Measurements from ENCODE around the gene CHRNE.
A peak's percentile ranks its signal among the peaks of the same experiment; 100 is the strongest.

The CHRNE gene

GRCh38 chr17:4945944-4946280 lies 43.0 kb upstream of the CHRNE start:
- Histone ChIP-seq H4K8ac (ENCODE audit: low read depth, low read length) (no peak overlapping the region), H3K4me3 (ENCODE audit: low read length) (peak overlapping the region; percentile 90), H3K56ac (ENCODE audit: low read length) (peak overlapping the region; percentile 88), H3K27ac (ENCODE audit: low read depth, low read length) (peak overlapping the region; percentile 26), H2BK15ac (replicated peaks; ENCODE audit: low read depth) (no peak overlapping the region), H3K79me2 (ENCODE audit: control insufficient read depth, insufficient read depth, low read length) (peaks cover 60% of the 10 kb centered on the region), H4K5ac (ENCODE audit: low read length) (no peak overlapping the region), H3K4me1 (ENCODE audit: control insufficient read depth, low read depth, low read length) (peaks cover 5% of the 10 kb centered on the region), H3K36me3 (ENCODE audit: control insufficient read depth, insufficient read depth, low read length) (peaks cover 17% of the 10 kb centered on the region), H3K18ac (ENCODE audit: low read length) (no peak overlapping the region), H3K4ac (ENCODE audit: low read depth, low read length) (no peak overlapping the region), H2BK5ac (ENCODE audit: low read length) (no peak overlapping the region), H3K79me1 (ENCODE audit: low read length) (peaks cover 16% of the 10 kb centered on the region), H3K9ac (ENCODE audit: low read length) (peak overlapping the region; percentile 84), H3K4me2 (ENCODE audit: low read length) (peak overlapping the region; percentile 97), H3K23ac (ENCODE audit: low read length) (no peak overlapping the region), H2BK120ac (ENCODE audit: low read depth, low read length) (no peak overlapping the region), H3K27me3 (ENCODE audit: insufficient read depth, low read length, poor library complexity) (no peaks in the 10 kb centered on the region), H2AK5ac (ENCODE audit: low read length) (no peak overlapping the region)
- DNase-seq: no peak
- WGBS (ENCODE audit: extremely low coverage, insufficient coverage, low lambda C conversion rate): no CpG with 5 or more reads among the region's 4 CpGs

GRCh38 chr17:4945176-4945943 lies 42.5 kb upstream of the CHRNE start:
- no peak overlapping the region for H2BK120ac ChIP-seq (ENCODE audit: low read depth, low read length)
- H3K4me2 ChIP-seq (ENCODE audit: low read length): peak overlapping the region; percentile 16
- H2AK5ac ChIP-seq (ENCODE audit: low read length): no peak overlapping the region
- DNase-seq: peak; percentile 86
- peaks cover 4% of the 10 kb centered on the region for H3K4me1 ChIP-seq (ENCODE audit: control insufficient read depth, low read depth, low read length)
- no peak overlapping the region for H4K5ac ChIP-seq (ENCODE audit: low read length)
- peak overlapping the region; percentile 47 for H3K56ac ChIP-seq (ENCODE audit: low read length)
- no peak overlapping the region for H2BK5ac ChIP-seq (ENCODE audit: low read length)
- H3K23ac ChIP-seq (ENCODE audit: low read length): no peak overlapping the region
- peak overlapping the region; percentile 84 for H3K9ac ChIP-seq (ENCODE audit: low read length)
- no peak overlapping the region for H3K18ac ChIP-seq (ENCODE audit: low read length)
- no peak overlapping the region for H3K4me3 ChIP-seq (ENCODE audit: low read length)
- H3K4ac ChIP-seq (ENCODE audit: low read depth, low read length): no peak overlapping the region
- peaks cover 62% of the 10 kb centered on the region for H3K79me2 ChIP-seq (ENCODE audit: control insufficient read depth, insufficient read depth, low read length)
- peak overlapping the region; percentile 26 for H3K27ac ChIP-seq (ENCODE audit: low read depth, low read length)
- no CpG with 5 or more reads among the region's 7 CpGs for WGBS (ENCODE audit: extremely low coverage, insufficient coverage, low lambda C conversion rate)
- H4K8ac ChIP-seq (ENCODE audit: low read depth, low read length): no peak overlapping the region
- no peaks in the 10 kb centered on the region for H3K27me3 ChIP-seq (ENCODE audit: insufficient read depth, low read length, poor library complexity)
- no peak overlapping the region for H2BK15ac ChIP-seq (replicated peaks; ENCODE audit: low read depth)
- peaks cover 16% of the 10 kb centered on the region for H3K79me1 ChIP-seq (ENCODE audit: low read length)
- peaks cover 17% of the 10 kb centered on the region for H3K36me3 ChIP-seq (ENCODE audit: control insufficient read depth, insufficient read depth, low read length)

DNA sequence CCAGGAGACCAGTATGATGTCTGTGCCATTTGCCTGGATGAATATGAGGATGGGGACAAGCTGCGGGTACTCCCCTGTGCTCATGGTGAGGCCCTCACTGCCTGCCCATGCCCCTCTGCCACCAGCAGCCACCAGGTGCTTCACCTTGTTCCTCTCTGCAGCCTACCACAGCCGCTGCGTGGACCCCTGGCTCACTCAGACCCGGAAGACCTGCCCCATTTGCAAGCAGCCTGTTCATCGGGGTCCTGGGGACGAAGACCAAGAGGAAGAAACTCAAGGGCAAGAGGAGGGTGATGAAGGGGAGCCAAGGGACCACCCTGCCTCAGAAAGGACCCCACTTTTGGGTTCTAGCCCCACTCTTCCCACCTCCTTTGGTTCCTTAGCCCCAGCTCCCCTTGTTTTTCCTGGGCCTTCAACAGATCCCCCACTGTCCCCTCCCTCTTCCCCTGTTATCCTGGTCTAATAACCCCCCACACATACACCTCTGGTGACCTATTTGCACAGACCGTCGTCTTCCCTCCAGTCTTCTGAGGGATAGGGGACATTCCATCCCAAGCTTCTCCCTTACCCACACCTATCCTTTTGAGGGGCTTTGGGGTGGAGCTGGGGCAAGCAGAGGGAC lies 41.8 kb upstream of the CHRNE start:
- no peak overlapping the region for H2BK120ac ChIP-seq (ENCODE audit: low read depth, low read length)
- DNase-seq: no peak
- no peaks in the 10 kb centered on the region for H3K27me3 ChIP-seq (ENCODE audit: insufficient read depth, low read length, poor library complexity)
- peaks cover 17% of the 10 kb centered on the region for H3K36me3 ChIP-seq (ENCODE audit: control insufficient read depth, insufficient read depth, low read length)
- no peak overlapping the region for H3K27ac ChIP-seq (ENCODE audit: low read depth, low read length)
- no CpG with 5 or more reads among the region's 8 CpGs for WGBS (ENCODE audit: extremely low coverage, insufficient coverage, low lambda C conversion rate)
- H3K23ac ChIP-seq (ENCODE audit: low read length): no peak overlapping the region
- no peak overlapping the region for H2AK5ac ChIP-seq (ENCODE audit: low read length)
- no peak overlapping the region for H3K4me3 ChIP-seq (ENCODE audit: low read length)
- H3K4ac ChIP-seq (ENCODE audit: low read depth, low read length): no peak overlapping the region
- H2BK5ac ChIP-seq (ENCODE audit: low read length): no peak overlapping the region
- H3K79me2 ChIP-seq (ENCODE audit: control insufficient read depth, insufficient read depth, low read length): peaks cover 62% of the 10 kb centered on the region
- H3K18ac ChIP-seq (ENCODE audit: low read length): no peak overlapping the region
- H3K4me1 ChIP-seq (ENCODE audit: control insufficient read depth, low read depth, low read length): peaks cover 4% of the 10 kb centered on the region
- peak overlapping the region; percentile 12 for H3K9ac ChIP-seq (ENCODE audit: low read length)
- peaks cover 16% of the 10 kb centered on the region for H3K79me1 ChIP-seq (ENCODE audit: low read length)
- peak overlapping the region; percentile 47 for H3K56ac ChIP-seq (ENCODE audit: low read length)
- H3K4me2 ChIP-seq (ENCODE audit: low read length): no peak overlapping the region
- H2BK15ac ChIP-seq (replicated peaks; ENCODE audit: low read depth): no peak overlapping the region
- H4K5ac ChIP-seq (ENCODE audit: low read length): no peak overlapping the region
- H4K8ac ChIP-seq (ENCODE audit: low read depth, low read length): no peak overlapping the region

GRCh38 chr17:4944163-4944553 lies 41.3 kb upstream of the CHRNE start:
- no peak overlapping the region for H4K8ac ChIP-seq (ENCODE audit: low read depth, low read length)
- DNase-seq: peak; percentile 27
- no CpG with 5 or more reads among the region's 3 CpGs for WGBS (ENCODE audit: extremely low coverage, insufficient coverage, low lambda C conversion rate)

DNA sequence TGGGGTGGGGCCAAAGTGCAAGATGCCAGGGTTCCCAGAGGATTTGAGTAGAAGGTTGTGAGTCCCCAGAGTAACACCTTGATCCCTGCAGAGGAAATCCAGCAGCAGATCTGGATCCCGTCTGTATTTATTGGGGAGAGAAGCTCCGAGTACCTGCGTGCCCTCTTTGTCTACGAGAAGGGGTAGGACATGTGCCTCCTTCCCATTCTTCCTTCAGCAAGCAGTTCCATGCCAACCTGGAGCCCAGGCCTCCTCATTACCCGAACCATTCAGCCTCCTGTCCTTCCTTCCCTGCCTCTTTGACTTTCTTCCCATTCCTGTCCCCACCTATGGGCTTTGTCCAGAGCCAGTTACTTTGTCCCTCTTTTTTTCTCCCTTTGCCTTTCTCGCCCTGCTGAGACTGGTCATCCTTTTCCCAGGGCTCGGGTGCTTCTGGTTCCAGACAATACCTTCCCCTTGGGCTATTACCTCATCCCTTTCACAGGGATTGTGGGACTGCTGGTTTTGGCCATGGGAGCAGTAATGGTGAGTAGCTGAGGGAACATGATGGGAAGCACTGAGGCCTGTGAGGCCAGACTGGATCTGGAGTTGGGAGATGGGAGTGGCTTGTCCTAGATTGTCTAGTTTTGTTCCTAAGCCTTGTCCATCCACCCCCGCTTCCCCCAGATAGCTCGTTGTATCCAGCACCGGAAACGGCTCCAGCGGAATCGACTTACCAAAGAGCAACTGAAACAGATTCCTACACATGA lies 40.0 kb upstream of the CHRNE start:
- Histone ChIP-seq H3K27ac (ENCODE audit: low read depth, low read length) (no peak overlapping the region), H2BK5ac (ENCODE audit: low read length) (no peak overlapping the region), H3K27me3 (ENCODE audit: insufficient read depth, low read length, poor library complexity) (no peaks in the 10 kb centered on the region), H3K79me2 (ENCODE audit: control insufficient read depth, insufficient read depth, low read length) (peaks cover 69% of the 10 kb centered on the region), H3K23ac (ENCODE audit: low read length) (no peak overlapping the region), H2AK5ac (ENCODE audit: low read length) (no peak overlapping the region), H3K4me2 (ENCODE audit: low read length) (no peak overlapping the region), H4K5ac (ENCODE audit: low read length) (no peak overlapping the region), H4K8ac (ENCODE audit: low read depth, low read length) (no peak overlapping the region), H3K56ac (ENCODE audit: low read length) (no peak overlapping the region), H3K4ac (ENCODE audit: low read depth, low read length) (no peak overlapping the region), H3K79me1 (ENCODE audit: low read length) (peaks cover 24% of the 10 kb centered on the region), H3K18ac (ENCODE audit: low read length) (no peak overlapping the region), H2BK15ac (replicated peaks; ENCODE audit: low read depth) (no peak overlapping the region), H3K9ac (ENCODE audit: low read length) (no peak overlapping the region), H3K4me1 (ENCODE audit: control insufficient read depth, low read depth, low read length) (peaks cover 8% of the 10 kb centered on the region), H3K4me3 (ENCODE audit: low read length) (no peak overlapping the region), H3K36me3 (ENCODE audit: control insufficient read depth, insufficient read depth, low read length) (peaks cover 17% of the 10 kb centered on the region), H2BK120ac (ENCODE audit: low read depth, low read length) (no peak overlapping the region)
- WGBS (ENCODE audit: extremely low coverage, insufficient coverage, low lambda C conversion rate): no CpG with 5 or more reads among the region's 13 CpGs
- no peak for DNase-seq

More at GRCh38 chr17:4944163-4944553, 41.3 kb upstream of the CHRNE start:
- H2BK5ac ChIP-seq (ENCODE audit: low read length): no peak overlapping the region
- peak overlapping the region; percentile 12 for H3K9ac ChIP-seq (ENCODE audit: low read length)
- H3K27me3 ChIP-seq (ENCODE audit: insufficient read depth, low read length, poor library complexity): no peaks in the 10 kb centered on the region
- no peak overlapping the region for H3K18ac ChIP-seq (ENCODE audit: low read length)
- peaks cover 63% of the 10 kb centered on the region for H3K79me2 ChIP-seq (ENCODE audit: control insufficient read depth, insufficient read depth, low read length)
- H3K27ac ChIP-seq (ENCODE audit: low read depth, low read length): no peak overlapping the region
- H3K4me1 ChIP-seq (ENCODE audit: control insufficient read depth, low read depth, low read length): peaks cover 4% of the 10 kb centered on the region
- H3K56ac ChIP-seq (ENCODE audit: low read length): peak overlapping the region; percentile 47
- no peak overlapping the region for H4K5ac ChIP-seq (ENCODE audit: low read length)
- H3K23ac ChIP-seq (ENCODE audit: low read length): no peak overlapping the region
- no peak overlapping the region for H2AK5ac ChIP-seq (ENCODE audit: low read length)
- H3K4me3 ChIP-seq (ENCODE audit: low read length): no peak overlapping the region
- H3K4me2 ChIP-seq (ENCODE audit: low read length): no peak overlapping the region
- H3K79me1 ChIP-seq (ENCODE audit: low read length): peaks cover 16% of the 10 kb centered on the region
- H3K36me3 ChIP-seq (ENCODE audit: control insufficient read depth, insufficient read depth, low read length): peaks cover 17% of the 10 kb centered on the region
- no peak overlapping the region for H2BK15ac ChIP-seq (replicated peaks; ENCODE audit: low read depth)
- H3K4ac ChIP-seq (ENCODE audit: low read depth, low read length): no peak overlapping the region
- no peak overlapping the region for H2BK120ac ChIP-seq (ENCODE audit: low read depth, low read length)
